Gastroesophageal sphincter (tissue), 4 donors: ENCODE results near the gene FAM193A. TPM values are rescaled to one million over a fixed set of nuclear protein-coding genes. Genes with fewer than 3 reads are reported as not detected.
"Not testable (repeated sequence)": the region's sequence is repeated elsewhere in the genome, so short reads cannot be mapped to it uniquely, and the experiment has no call there.

Experiments
- ATAC-seq: fragments of 150-250 bp; one replicate; pipeline ENCODE4 v1.9.1; 2016; ENCODE audit warnings: mild to moderate bottlenecking, moderate library complexity
- H3K27ac ChIP-seq, 4 donors: fragments of 200-600 bp; sonication (generic) in 3 of 4; 1 replicate in 3 of 4; 2 replicates in 1 of 4; pipeline ENCODE4 v1.5.1; 2016 to 2019
- H3K27me3 ChIP-seq: fragments of 200-600 bp; sonication (generic); one replicate; pipeline ENCODE4 v1.5.1; 2019
- H3K36me3 ChIP-seq, 2 donors: fragments of 200-600 bp; sonication (generic); one replicate each; pipeline ENCODE4 v1.5.1; 2019; ENCODE audit warnings: control low read depth in 1 of 2
- H3K4me1 ChIP-seq, 3 donors: fragments of 200-600 bp; sonication (generic); 1 replicate in 2 of 3; 2 replicates in 1 of 3; pipeline ENCODE4 v1.5.1; 2016 to 2019; ENCODE audit warnings: control low read depth in 2 of 3
- H3K4me3 ChIP-seq, 2 donors: fragments of 200-600 bp; sonication (generic); one replicate each; pipeline ENCODE4 v1.5.1; 2019; ENCODE audit warnings: mild to moderate bottlenecking in 1 of 2, moderate library complexity in 1 of 2
- H3K9me3 ChIP-seq, 3 donors: fragments of 200-600 bp; sonication (generic); one replicate each; pipeline ENCODE4 v1.5.1; 2017 to 2019; ENCODE audit warnings: control low read depth in 2 of 3
- CTCF ChIP-seq, 4 experiments: fragments of 200-600 bp in 2 of 4; fragments of 450-650 bp in 2 of 4; sonication (generic) in 1 of 4; IDR thresholded peaks; one replicate each; pipeline ENCODE4 v1.5.1; 2017 to 2019; ENCODE audit warnings: antibody characterized with exemption in 4 of 4, mild to moderate bottlenecking in 2 of 4, moderate library complexity in 2 of 4
- EP300 ChIP-seq: sonication (generic); formaldehyde crosslinking; IDR thresholded peaks from one replicate; pipeline ENCODE4 v1.6.1; 2017; ENCODE audit warnings: antibody characterized with exemption, mild to moderate bottlenecking
- POLR2A ChIP-seq, 2 donors: fragments of 450-650 bp; IDR thresholded peaks; one replicate each; pipeline ENCODE4 v1.6.1; 2017; ENCODE audit warnings: antibody characterized with exemption in 2 of 2, mild to moderate bottlenecking in 2 of 2, moderate library complexity in 1 of 2
- POLR2AphosphoS5 ChIP-seq: sonication (generic); formaldehyde crosslinking; IDR thresholded peaks from one replicate; pipeline ENCODE4 v1.6.1; 2017; ENCODE audit warnings: antibody characterized with exemption
- WGBS, 2 donors: methylation state at CpG; one replicate each; pipeline ENCODE4 v1.1.5; 2018; ENCODE audit warnings: low coverage in 1 of 2; 5-methylcytosine and 5-hydroxymethylcytosine counted together
- small RNA-seq, 4 donors: library from RNA; depleted of rRNA; stranded (forward); fragments of <200 nt; gene quantifications; one replicate each; pipeline ENCODE3, GENCODE V24; 2016
- total RNA-seq, 4 donors: library from RNA; depleted of rRNA; stranded (reverse); fragments of >200 nt; gene quantifications; one replicate each; pipeline ENCODE4 v1.1.0, GENCODE V29; 2016

FAM193A gene
- total RNA-seq, 4 donors from 2014 or later: 24.5 to 35.6 (median 30.2) TPM

GRCh38 chr4:2771264-2771663 lies 234.8 kb downstream of the FAM193A start:
- H3K27ac ChIP-seq: no peak overlapping the region
- no peaks in the 10 kb centered on the region for H3K4me1 ChIP-seq
- H3K4me3 ChIP-seq: no peak overlapping the region
- ATAC-seq: no peak
- no peaks in the 10 kb centered on the region for H3K36me3 ChIP-seq
- whole genome bisulfite sequencing, 2 donors: 92% methylated on average over 2 of the region's 3 CpGs; no CpG with 5 or more reads in 1 of the 2 donors
- TF ChIP-seq POLR2A (IDR thresholded peaks at IDR 0.05): no peak
- TF ChIP-seq POLR2AphosphoS5: no peak
- no peak for TF ChIP-seq CTCF (IDR thresholded peaks at IDR 0.05)
- TF ChIP-seq EP300: no peak
- H3K9me3 ChIP-seq: no peaks in the 10 kb centered on the region
- H3K27me3 ChIP-seq: peaks cover 8% of the 10 kb centered on the region

- ATAC-seq, H3K4me3 ChIP-seq, H3K4me1 ChIP-seq, H3K9me3 ChIP-seq, H3K27ac ChIP-seq, H3K36me3 ChIP-seq, H3K27me3 ChIP-seq: not testable (repeated sequence)
- WGBS, 2 donors: 84 to 100% methylated on average over 1 to 5 of the region's 5 CpGs
Measured at GRCh38 chr4:2780643-2781042, 244.2 kb downstream of the FAM193A start.

- WGBS, 2 donors: 82 to 85% methylated on average over 6 to 8 of the region's 10 CpGs
- H3K27me3 ChIP-seq: no peaks in the 10 kb centered on the region
- no peak for ATAC-seq
- no peaks in the 10 kb centered on the region for H3K9me3 ChIP-seq
- no peaks in the 10 kb centered on the region for H3K36me3 ChIP-seq
- no peak overlapping the region for H3K4me3 ChIP-seq
- H3K4me1 ChIP-seq: peaks cover 0 to 6% (median 0%) of the 10 kb centered on the region in 3 donors
- TF ChIP-seq EP300: no peak
- no peak for TF ChIP-seq POLR2AphosphoS5
- TF ChIP-seq POLR2A (IDR thresholded peaks at IDR 0.05): no peak
- no peak for TF ChIP-seq CTCF (IDR thresholded peaks at IDR 0.05)
- no peak overlapping the region for H3K27ac ChIP-seq
Measured at GRCh38 chr4:2781911-2782310, 245.5 kb downstream of the FAM193A start.

Small RNA genes lying within 50 kb of the gene (small RNA-seq; reads per million reads assigned to genes)
- gene CR545473.1 (0 reads per million in 4 donors), gene RF00019 (0 reads per million in 4 donors)

Other genes with a start within 250 kb of the FAM193A start
- gene ZFYVE28, start 118.0 kb upstream of the FAM193A start, total RNA-seq: 10 to 100 TPM in 2 of 4 donors, 1 to 10 TPM in 2; 4.4 to 12.0 (median 8.2) TPM
- gene CFAP99, start 117.7 kb upstream of the FAM193A start, total RNA-seq: not detected
- gene RNF4, start 67.5 kb upstream of the FAM193A start, total RNA-seq: 10 to 100 TPM; 30.2 to 64.3 (median 43.1) TPM
- gene TNIP2, start 219.7 kb downstream of the FAM193A start, total RNA-seq: 10 to 100 TPM; 54.8 to 74.0 (median 70.4) TPM